Activated T-cell treated with anti-CD3 and anti-CD28 coated beads for 1 hour (primary cell): ENCODE results near the gene ADGB.

ENCODE experiments used
- DNase-seq: peaks from one replicate; pipeline ENCODE4 v3.0.0-alpha.2; 2020; ENCODE audit warnings: low read depth

ADGB gene

GRCh38 chr6:146634022-146634421 lies 35.2 kb downstream of the ADGB start:
- no peak for DNase-seq

- DNase-seq = no peak
Measured at GRCh38 chr6:146635165-146635564, 36.4 kb downstream of the ADGB start.

GRCh38 chr6:146636481-146636880 lies 37.7 kb downstream of the ADGB start:
- no peak for DNase-seq

- no peak for DNase-seq
Measured at GRCh38 chr6:146642921-146643320, 44.1 kb downstream of the ADGB start.

- no peak for DNase-seq
Measured at GRCh38 chr6:146650799-146651481, 52.2 kb downstream of the ADGB start.

- no peak for DNase-seq
Measured at GRCh38 chr6:146651482-146651863, 52.7 kb downstream of the ADGB start.

GRCh38 chr6:146657432-146657831 lies 58.7 kb downstream of the ADGB start:
- DNase-seq = no peak

GRCh38 chr6:146664871-146665360 lies 66.1 kb downstream of the ADGB start:
- DNase-seq = no peak

- DNase-seq = no peak
Measured at GRCh38 chr6:146666909-146667308, 68.1 kb downstream of the ADGB start.

GRCh38 chr6:146670161-146670560 lies 71.4 kb downstream of the ADGB start:
- DNase-seq = no peak

- no peak for DNase-seq
Measured at GRCh38 chr6:146673069-146673468, 74.3 kb downstream of the ADGB start.

- no peak for DNase-seq
Measured at GRCh38 chr6:146679386-146679785, 80.6 kb downstream of the ADGB start.

- DNase-seq = no peak
Measured at GRCh38 chr6:146682919-146683318, 84.1 kb downstream of the ADGB start.

- DNase-seq = no peak
Measured at GRCh38 chr6:146689806-146690205, 91.0 kb downstream of the ADGB start.

- DNase-seq = no peak
Measured at GRCh38 chr6:146693342-146693741, 94.6 kb downstream of the ADGB start.

GRCh38 chr6:146697921-146698320 lies 99.1 kb downstream of the ADGB start:
- no peak for DNase-seq

- no peak for DNase-seq
Measured at GRCh38 chr6:146700078-146700686, 101.4 kb downstream of the ADGB start.

GRCh38 chr6:146701632-146702031 lies 102.9 kb downstream of the ADGB start:
- DNase-seq = no peak

- DNase-seq = no peak
Measured at GRCh38 chr6:146709036-146709622, 110.4 kb downstream of the ADGB start.

GRCh38 chr6:146719387-146719786 lies 120.6 kb downstream of the ADGB start:
- DNase-seq = no peak

- DNase-seq = no peak
Measured at GRCh38 chr6:146739696-146740095, 140.9 kb downstream of the ADGB start.

- DNase-seq = no peak
Measured at GRCh38 chr6:146741609-146742008, 142.8 kb downstream of the ADGB start.

- DNase-seq = no peak
Measured at GRCh38 chr6:146753306-146753705, 154.5 kb downstream of the ADGB start.

GRCh38 chr6:146767632-146768031 lies 168.9 kb downstream of the ADGB start:
- DNase-seq = no peak
